HCT116 (cell line): Measurements from ENCODE around the gene CXCR6. TPM values are rescaled to one million over a fixed set of nuclear protein-coding genes. Genes with fewer than 3 reads are reported as not detected.

Experiments used
- ATAC-seq: fragments of 200-7000 bp; cut with Tn5 transposase; 2 replicates; pipeline ENCODE4 v1.9.1; 2020; ENCODE audit warnings: mild to moderate bottlenecking, moderate library complexity
- BruUV-seq: library from RNA; stranded (reverse); fragments of 400-500 nt; replicated peaks from 2 replicates; lab custom pipeline; 2021; lab: Mats Ljungman, UMichigan
- CTCF ChIA-PET: fragments of 300-600 bp; sonication (Branson Sonifier 250); formaldehyde crosslinking; loops from one replicate; lab custom pipeline; 2021; ENCODE audit warnings: antibody characterized with exemption; lab: Charles Lee
- POLR2A ChIA-PET: fragments of 300-600, 350-600 bp; sonication (Branson Sonifier 250); formaldehyde crosslinking; loops from one replicate; lab custom pipeline; 2021; ENCODE audit warnings: antibody characterized with exemption; lab: Charles Lee
- RAD21 ChIA-PET, 2 experiments: fragments of 300-600 bp; sonication (Branson Sonifier 250); formaldehyde crosslinking; loops; one replicate each; lab custom pipeline; 2023; ENCODE audit warnings: low total read pairs in 2 of 2; ENCODE audit not compliant: uncharacterized antibody in 2 of 2, unreplicated experiment in 2 of 2, low non-redundant PET in 1 of 2; lab: Charles Lee
- DNase-seq: peaks from one replicate; pipeline ENCODE4 v3.0.0-alpha.2; 2010; ENCODE audit warnings: low read depth, low spot score
- H2AFZ ChIP-seq: fragments of 200-600 bp; shearing (Covaris generic), sonication (generic); 2 replicates; pipeline ENCODE4 v1.6.1; 2017; ENCODE audit warnings: low read depth, mixed run types, mixed read lengths, antibody characterized with exemption, low read length; ENCODE audit not compliant: poor library complexity, severe bottlenecking
- H3K27ac ChIP-seq: 2 replicates; pipeline ENCODE4 v1.5.1; 2012; ENCODE audit warnings: low read depth, low read length
- H3K27me3 ChIP-seq: fragments of 200-600 bp; sonication (generic); 2 replicates; pipeline ENCODE4 v1.6.1; 2016; ENCODE audit warnings: mixed run types, low read length, mixed read lengths; ENCODE audit not compliant: insufficient read depth
- H3K36me3 ChIP-seq, 2 experiments: fragments of 200-500 bp in 1 of 2; fragments of 200-600 bp in 1 of 2; sonication (Bioruptor generic) in 1 of 2; sonication (generic) in 1 of 2; 2 replicates each; pipeline versions ENCODE4 v1.5.1 to v1.6.1; 2014 to 2016; ENCODE audit warnings: low read length in 2 of 2, inconsistent platforms in 1 of 2, mixed read lengths in 1 of 2, mixed run types in 1 of 2; ENCODE audit not compliant: insufficient read depth in 2 of 2, control insufficient read depth in 1 of 2
- H3K4me1 ChIP-seq, 2 experiments: fragments of 200-600 bp in 1 of 2; sonication (generic) in 1 of 2; 2 replicates each; pipeline versions ENCODE4 v1.5.1 to v1.6.1; 2012 to 2017; ENCODE audit warnings: low read length in 2 of 2, inconsistent platforms in 1 of 2, mild to moderate bottlenecking in 1 of 2, mixed read lengths in 1 of 2, mixed run types in 1 of 2, moderate library complexity in 1 of 2; ENCODE audit not compliant: insufficient read depth in 2 of 2, control insufficient read depth in 1 of 2
- H3K4me2 ChIP-seq: fragments of 200-600 bp; sonication (generic); 2 replicates; pipeline ENCODE4 v1.6.1; 2017; ENCODE audit warnings: mixed run types, low read length, mixed read lengths
- H3K4me3 ChIP-seq, 2 experiments: fragments of 200-600 bp in 1 of 2; sonication (generic) in 1 of 2; replicated peaks in 1 of 2; 2 replicates each; pipeline ENCODE4 v1.5.1; 2011 to 2016; ENCODE audit warnings: low read length in 2 of 2, control low read depth in 1 of 2, low read depth in 1 of 2, mild to moderate bottlenecking in 1 of 2, mixed read lengths in 1 of 2, mixed run types in 1 of 2
- H3K79me2 ChIP-seq: fragments of 200-600 bp; sonication (generic); 2 replicates; pipeline ENCODE4 v1.6.1; 2017; ENCODE audit warnings: mild to moderate bottlenecking, mixed run types, low read length, moderate library complexity, mixed read lengths; ENCODE audit not compliant: insufficient read depth
- H3K9ac ChIP-seq: fragments of 200-600 bp; sonication (generic); 2 replicates; pipeline ENCODE4 v1.6.1; 2016; ENCODE audit warnings: low read length, mixed read lengths
- H3K9me2 ChIP-seq: fragments of 200-600 bp; sonication (generic), shearing (Covaris generic); 2 replicates; pipeline ENCODE4 v1.6.1; 2017; ENCODE audit warnings: mixed run types, mild to moderate bottlenecking, moderate library complexity; ENCODE audit not compliant: insufficient read depth
- H3K9me3 ChIP-seq, 2 experiments: fragments of 200-500 bp in 1 of 2; fragments of 200-600 bp in 1 of 2; sonication (Bioruptor generic) in 1 of 2; sonication (generic) in 1 of 2; 2 replicates each; pipeline ENCODE4 v1.6.1; 2014 to 2017; ENCODE audit warnings: low read length in 2 of 2, mixed read lengths in 2 of 2, inconsistent platforms in 1 of 2, low read depth in 1 of 2, mild to moderate bottlenecking in 1 of 2, mixed run types in 1 of 2, moderate library complexity in 1 of 2; ENCODE audit not compliant: control insufficient read depth in 1 of 2, insufficient read depth in 1 of 2
- H4K20me1 ChIP-seq: fragments of 200-600 bp; sonication (generic), shearing (Covaris generic); 2 replicates; pipeline ENCODE4 v1.6.1; 2017; ENCODE audit warnings: mixed run types, mild to moderate bottlenecking, moderate library complexity; ENCODE audit not compliant: insufficient read depth
- EGR1 ChIP-seq: IDR thresholded peaks from 2 replicates; pipeline ENCODE4 v1.6.1; 2012; ENCODE audit warnings: low read depth
- EZH2 ChIP-seq: fragments of 200-600 bp; sonication (generic); IDR thresholded peaks from 2 replicates; pipeline ENCODE4 v1.6.1; 2017; ENCODE audit warnings: antibody characterized with exemption, mixed run types
- JUND ChIP-seq: IDR thresholded peaks from 2 replicates; pipeline ENCODE4 v1.6.1; 2012
- POLR2A ChIP-seq: IDR thresholded peaks from 2 replicates; pipeline ENCODE4 v1.7.0; 2011; ENCODE audit warnings: borderline replicate concordance; ENCODE audit not compliant: insufficient read depth, insufficient read length; ENCODE audit errors: extremely low read depth
- RAD21 ChIP-seq: IDR thresholded peaks from 2 replicates; pipeline ENCODE4 v1.6.1; 2012; ENCODE audit warnings: low read depth, mild to moderate bottlenecking
- SIN3A ChIP-seq: IDR thresholded peaks from 2 replicates; pipeline ENCODE4 v1.6.1; 2012; ENCODE audit warnings: low read depth
- YY1 ChIP-seq: IDR thresholded peaks from 2 replicates; pipeline ENCODE4 v1.6.1; 2011; ENCODE audit warnings: low read length, low read depth, moderate library complexity, mild to moderate bottlenecking; ENCODE audit not compliant: insufficient replicate concordance; ENCODE audit errors: extremely low read depth
- ZFX ChIP-seq: fragments of 450-650 bp; IDR thresholded peaks from 2 replicates; pipeline ENCODE4 v1.6.1; 2017
- intact Hi-C: fragments of 100-400 bp; cut with micrococcal nuclease; formaldehyde crosslinking; loops from 2 replicates; pipeline ENCODE4 v1.10.0; 2022
- total RNA-seq: library from RNA; stranded (reverse); gene quantifications from one replicate; pipeline ENCODE4 v1.2.1, GENCODE V29; 2021; ENCODE audit not compliant: unreplicated experiment
- TF ChIP-seq, protein P1 (sequence below): IDR thresholded peaks from 2 replicates; pipeline ENCODE4 v1.6.1; 2012; ENCODE audit warnings: low read depth

Gene CXCR6
- total RNA-seq, 1 experiment from 2014 or later = not detected

DNA sequence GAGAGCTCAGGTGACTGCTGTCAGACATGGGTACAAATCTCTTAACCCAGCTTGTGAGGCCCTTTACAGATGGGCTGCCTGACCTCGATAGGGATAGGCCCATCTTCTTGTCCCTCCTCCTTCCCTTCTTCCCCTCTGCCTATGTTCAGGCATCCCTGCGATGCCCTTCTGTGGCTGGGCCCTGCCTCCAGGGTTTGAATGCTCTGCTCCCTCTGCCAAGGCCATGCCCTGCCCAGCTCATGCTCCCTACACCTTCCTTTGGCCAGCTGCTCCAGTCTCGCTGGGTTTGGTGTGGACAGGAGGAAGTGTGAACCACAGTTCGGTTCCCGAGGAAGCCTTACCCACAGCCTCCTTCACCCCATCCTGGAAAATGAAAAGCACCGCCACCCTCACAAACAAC lies 48.1 kb downstream of the CXCR6 start (continued):
- no peak for TF ChIP-seq YY1

DNA sequence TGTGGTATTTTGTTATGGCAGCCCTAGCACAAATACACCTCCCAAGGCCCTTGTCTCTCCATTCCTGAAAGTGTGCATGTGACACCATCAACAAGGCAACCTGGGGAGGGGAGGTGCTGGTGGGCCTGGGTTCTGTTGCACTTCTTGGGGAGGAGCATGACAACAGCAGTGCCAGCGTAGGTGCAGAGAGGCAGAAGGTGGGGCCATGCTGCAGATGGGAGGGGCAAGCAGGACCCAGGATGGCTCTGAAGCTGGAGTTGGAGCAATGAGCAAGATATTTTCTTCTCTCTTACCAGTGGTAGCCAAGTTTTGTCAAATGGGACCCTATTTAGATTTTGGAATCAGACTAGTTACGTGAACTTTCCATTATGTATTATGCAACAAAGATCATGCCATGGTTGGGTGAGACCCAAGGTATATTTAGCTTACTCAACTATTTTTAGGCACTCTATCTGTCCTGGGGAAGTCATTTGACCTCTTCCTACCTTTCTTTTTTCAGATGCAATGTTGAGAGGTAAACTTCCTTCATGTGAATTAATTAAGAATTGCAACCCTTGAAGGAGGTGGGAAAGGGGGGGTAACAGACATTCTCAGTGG lies 49.0 kb downstream of the CXCR6 start:
- no TSS peak for BruUV-seq
- Histone ChIP-seq H3K36me3 (no peaks in the 10 kb centered on the region), H3K27me3 (no peaks in the 10 kb centered on the region), H3K9ac (no peak overlapping the region), H3K4me1 (peaks cover 5 to 38% of the 10 kb centered on the region in 2 experiments; a peak in 3 of 4 replicates), H3K4me3 (no peak overlapping the region), H4K20me1 (no peaks in the 10 kb centered on the region), H2AFZ (no peak overlapping the region), H3K27ac (no peak overlapping the region), H3K9me2 (no peaks in the 10 kb centered on the region), H3K79me2 (peaks cover 40% of the 10 kb centered on the region), H3K4me2 (no peak overlapping the region), H3K9me3 (no peaks in the 10 kb centered on the region)
- ChIA-PET POLR2A (no interaction called here), CTCF (no interaction called here), RAD21 (no interaction called here)
- intact Hi-C loops = no loop called here
- ATAC-seq (no peak), DNase-seq (no peak)
- TF ChIP-seq, protein P1, sequence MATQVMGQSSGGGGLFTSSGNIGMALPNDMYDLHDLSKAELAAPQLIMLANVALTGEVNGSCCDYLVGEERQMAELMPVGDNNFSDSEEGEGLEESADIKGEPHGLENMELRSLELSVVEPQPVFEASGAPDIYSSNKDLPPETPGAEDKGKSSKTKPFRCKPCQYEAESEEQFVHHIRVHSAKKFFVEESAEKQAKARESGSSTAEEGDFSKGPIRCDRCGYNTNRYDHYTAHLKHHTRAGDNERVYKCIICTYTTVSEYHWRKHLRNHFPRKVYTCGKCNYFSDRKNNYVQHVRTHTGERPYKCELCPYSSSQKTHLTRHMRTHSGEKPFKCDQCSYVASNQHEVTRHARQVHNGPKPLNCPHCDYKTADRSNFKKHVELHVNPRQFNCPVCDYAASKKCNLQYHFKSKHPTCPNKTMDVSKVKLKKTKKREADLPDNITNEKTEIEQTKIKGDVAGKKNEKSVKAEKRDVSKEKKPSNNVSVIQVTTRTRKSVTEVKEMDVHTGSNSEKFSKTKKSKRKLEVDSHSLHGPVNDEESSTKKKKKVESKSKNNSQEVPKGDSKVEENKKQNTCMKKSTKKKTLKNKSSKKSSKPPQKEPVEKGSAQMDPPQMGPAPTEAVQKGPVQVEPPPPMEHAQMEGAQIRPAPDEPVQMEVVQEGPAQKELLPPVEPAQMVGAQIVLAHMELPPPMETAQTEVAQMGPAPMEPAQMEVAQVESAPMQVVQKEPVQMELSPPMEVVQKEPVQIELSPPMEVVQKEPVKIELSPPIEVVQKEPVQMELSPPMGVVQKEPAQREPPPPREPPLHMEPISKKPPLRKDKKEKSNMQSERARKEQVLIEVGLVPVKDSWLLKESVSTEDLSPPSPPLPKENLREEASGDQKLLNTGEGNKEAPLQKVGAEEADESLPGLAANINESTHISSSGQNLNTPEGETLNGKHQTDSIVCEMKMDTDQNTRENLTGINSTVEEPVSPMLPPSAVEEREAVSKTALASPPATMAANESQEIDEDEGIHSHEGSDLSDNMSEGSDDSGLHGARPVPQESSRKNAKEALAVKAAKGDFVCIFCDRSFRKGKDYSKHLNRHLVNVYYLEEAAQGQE = no peak
- TF ChIP-seq EGR1 (no peak), SIN3A (no peak), JUND (no peak), RAD21 (no peak), EZH2 (no peak), POLR2A (no peak), ZFX (no peak)
